GM23248 (cell line): ENCODE results near the gene SLC6A2.

ENCODE experiments used
- EZH2 ChIP-seq: fragments of 200-600 bp; sonication (generic); IDR thresholded peaks from 2 replicates; pipeline ENCODE4 v1.6.1; 2018; ENCODE audit warnings: antibody characterized with exemption, mild to moderate bottlenecking; ENCODE audit not compliant: insufficient read depth, poor library complexity, severe bottlenecking
- EZH2phosphoT487 ChIP-seq: fragments of 200-600 bp; sonication (generic); IDR thresholded peaks from 2 replicates; pipeline ENCODE4 v1.6.1; 2018; ENCODE audit warnings: antibody characterized with exemption, moderate library complexity, mild to moderate bottlenecking, low read depth; ENCODE audit not compliant: insufficient read depth

DNA sequence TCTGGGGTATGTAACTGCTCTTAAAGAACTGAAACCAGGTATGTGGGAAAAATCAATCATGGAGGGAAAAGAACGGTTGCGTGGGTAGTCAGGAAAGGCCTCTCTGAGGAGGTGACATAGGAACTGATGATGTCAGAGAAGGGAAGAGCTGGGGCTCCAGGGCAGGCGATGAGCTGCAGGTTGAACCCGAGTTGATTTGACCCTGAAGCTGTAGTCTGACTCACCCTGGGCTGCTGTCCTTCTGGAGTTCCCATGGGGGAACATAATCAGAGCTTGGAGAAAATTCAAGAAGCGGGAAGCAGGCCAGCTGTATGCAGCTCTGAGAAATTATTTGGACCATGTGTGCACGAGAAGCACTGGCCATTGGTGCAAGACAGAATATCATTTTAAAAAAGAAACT lies 16.7 kb downstream of the SLC6A2 start:
- TF ChIP-seq EZH2phosphoT487 = no peak
- TF ChIP-seq EZH2 = no peak
